K562 (cell line): ENCODE measurements around the gene MED12. TPM values are rescaled to one million over a fixed set of nuclear protein-coding genes. Genes with fewer than 3 reads are reported as not detected.

Experiments
- ATAC-seq: fragments of 200-7000 bp; cut with Tn5 transposase; 3 replicates; pipeline ENCODE4 v1.9.1; 2020; ENCODE audit warnings: moderate library complexity
- BruUV-seq: library from RNA; stranded (reverse); fragments of 400-500 nt; replicated peaks from 2 replicates; lab custom pipeline; 2021; lab: Mats Ljungman, UMichigan
- CTCF ChIA-PET: fragments of 300-600 bp; formaldehyde crosslinking; extraction: SDS; loops from one replicate; lab custom pipeline; 2021; ENCODE audit warnings: low intra/inter-chr PET ratio; lab: Yijun Ruan, JAX
- POLR2A ChIA-PET: fragments of 300-600, 350-650 bp; sonication (Branson Sonifier 250); formaldehyde crosslinking; extraction: SDS; loops from one replicate; lab custom pipeline; 2021; ENCODE audit warnings: antibody characterized with exemption, inconsistent platforms; lab: Yijun Ruan, JAX
- DNase-seq, 4 experiments: peaks; one replicate each; pipeline versions ENCODE4 v3.0.0 to v3.0.0-alpha.2; 2011 to 2018; ENCODE audit warnings: low spot score in 3 of 4, mixed read lengths in 3 of 4; ENCODE audit errors: extremely low read depth in 1 of 4
- FAIRE-seq: peaks from 2 replicates; lab custom pipeline; 2011; peaks lifted over from hg19 to GRCh38; lab: Jason Lieb, UNC
- H2AFZ ChIP-seq: 2 replicates; pipeline ENCODE4 v1.6.0; 2011; ENCODE audit warnings: low read depth, low read length, control low read depth, inconsistent platforms
- H3K27ac ChIP-seq: fragments of 200-600 bp; 3 replicates; pipeline ENCODE4 v1.8.0; 2011; ENCODE audit warnings: low read depth, mild to moderate bottlenecking, control low read depth, inconsistent platforms, low read length, moderate library complexity, mixed read lengths; ENCODE audit errors: extremely low read depth
- H3K27me3 ChIP-seq, 2 experiments: fragments of 300-600 bp in 1 of 2; 2 replicates in 1 of 2; 3 replicates in 1 of 2; pipeline versions ENCODE4 v1.6.0 to v1.8.0; 2011; ENCODE audit warnings: inconsistent platforms in 2 of 2, low read length in 2 of 2, mild to moderate bottlenecking in 1 of 2, mixed read lengths in 1 of 2, moderate library complexity in 1 of 2; ENCODE audit not compliant: control insufficient read depth in 2 of 2, insufficient read depth in 2 of 2
- H3K36me3 ChIP-seq: fragments of 300-600 bp; 3 replicates; pipeline ENCODE4 v1.8.0; 2011; ENCODE audit warnings: mild to moderate bottlenecking, low read length, inconsistent platforms; ENCODE audit not compliant: control insufficient read depth, insufficient read depth
- H3K4me1 ChIP-seq, 2 experiments: fragments of 200-600 bp in 1 of 2; replicated peaks in 1 of 2; 2 replicates in 1 of 2; 3 replicates in 1 of 2; pipeline versions ENCODE4 v1.5.1 to v1.8.0; 2011; ENCODE audit warnings: inconsistent platforms in 2 of 2, low read length in 2 of 2, mild to moderate bottlenecking in 1 of 2, mixed read lengths in 1 of 2, moderate library complexity in 1 of 2; ENCODE audit not compliant: control insufficient read depth in 2 of 2, insufficient read depth in 2 of 2
- H3K4me2 ChIP-seq: 2 replicates; pipeline ENCODE4 v1.6.1; 2011; ENCODE audit warnings: low read length, control low read depth, inconsistent platforms, mixed read lengths; ENCODE audit not compliant: insufficient read depth
- H3K4me3 ChIP-seq: fragments of 200-600 bp; sonication (generic), shearing (Covaris generic); 2 replicates; pipeline ENCODE4 v1.5.1; 2016; ENCODE audit warnings: control low read depth, inconsistent platforms
- H3K79me2 ChIP-seq: fragments of 200-600 bp; 3 replicates; pipeline ENCODE4 v1.8.0; 2011; ENCODE audit warnings: low read length, inconsistent platforms; ENCODE audit not compliant: control insufficient read depth, insufficient read depth
- H3K9ac ChIP-seq, 2 experiments: 2 replicates each; pipeline versions ENCODE4 v1.6.0 to v1.6.1; 2011; ENCODE audit warnings: low read depth in 2 of 2, low read length in 2 of 2, control low read depth in 1 of 2, inconsistent platforms in 1 of 2, mild to moderate bottlenecking in 1 of 2, mixed read lengths in 1 of 2; ENCODE audit not compliant: insufficient read depth in 1 of 2
- H3K9me1 ChIP-seq: one replicate; pipeline ENCODE4 v1.6.0; 2011; ENCODE audit warnings: inconsistent platforms, mild to moderate bottlenecking, low read length, moderate library complexity; ENCODE audit not compliant: control insufficient read depth, insufficient read depth
- H3K9me3 ChIP-seq: replicated peaks from 2 replicates; pipeline ENCODE4 v1.5.1; 2011; ENCODE audit warnings: low read depth, low read length, inconsistent platforms; ENCODE audit not compliant: control insufficient read depth, insufficient read depth
- H4K20me1 ChIP-seq: replicated peaks from 2 replicates; pipeline ENCODE4 v1.6.1; 2011; ENCODE audit warnings: low read length, inconsistent platforms, mixed read lengths; ENCODE audit not compliant: control insufficient read depth, insufficient read depth
- CBFA2T3 ChIP-seq: fragments of 450-650 bp; IDR thresholded peaks from 2 replicates; pipeline ENCODE4 v1.6.1; 2017
- CGGBP1 ChIP-seq: fragments of 250-450 bp; sonication (Bioruptor Pico); IDR thresholded peaks from 2 replicates; pipeline ENCODE4 v1.9.0; 2021; ENCODE audit warnings: mild to moderate bottlenecking
- FOXP1 ChIP-seq: sonication (generic); formaldehyde crosslinking; IDR thresholded peaks from 2 replicates; pipeline ENCODE4 v1.8.0; 2022; ENCODE audit warnings: mild to moderate bottlenecking, missing genetic modification reagents
- HDAC6 ChIP-seq: IDR thresholded peaks from 2 replicates; pipeline ENCODE4 v1.6.1; 2012; ENCODE audit warnings: low read depth, mild to moderate bottlenecking, control low read depth, inconsistent platforms, low read length, moderate library complexity
- ILF3 ChIP-seq: fragments of 450-650 bp; IDR thresholded peaks from 2 replicates; pipeline ENCODE4 v1.6.1; 2018; ENCODE audit warnings: antibody characterized with exemption, mild to moderate bottlenecking, moderate library complexity, borderline replicate concordance
- MEF2A ChIP-seq: IDR thresholded peaks from 2 replicates; pipeline ENCODE4 v1.6.1; 2011; ENCODE audit warnings: low read depth, mild to moderate bottlenecking, low read length, moderate library complexity; ENCODE audit not compliant: control insufficient read depth
- MEF2D ChIP-seq: conservative IDR thresholded peaks from 2 replicates; pipeline ENCODE4 v1.6.1; 2016; ENCODE audit warnings: low read depth, missing genetic modification characterization, missing compliant biosample characterization
- NR2C1 ChIP-seq, 2 experiments: fragments of 450-650 bp; IDR thresholded peaks; 2 replicates each; pipeline ENCODE4 v1.6.1; 2017; ENCODE audit warnings: mild to moderate bottlenecking in 2 of 2, antibody characterized with exemption in 1 of 2, inconsistent platforms in 1 of 2, missing compliant biosample characterization in 1 of 2, missing genetic modification characterization in 1 of 2
- NR2C2 ChIP-seq, 2 experiments: fragments of 200-800 bp in 1 of 2; sonication (Bioruptor generic) in 1 of 2; sonication (generic) in 1 of 2; formaldehyde crosslinking in 1 of 2; IDR thresholded peaks; 2 replicates each; pipeline versions ENCODE4 v1.6.1 to v1.8.0; 2016 to 2022; ENCODE audit warnings: mild to moderate bottlenecking in 1 of 2, missing compliant biosample characterization in 1 of 2, missing genetic modification characterization in 1 of 2, missing genetic modification reagents in 1 of 2
- PCBP1 ChIP-seq: fragments of 200-400 bp; formaldehyde crosslinking; IDR thresholded peaks from 2 replicates; pipeline ENCODE4 v1.6.1; 2018; ENCODE audit warnings: mild to moderate bottlenecking, low read depth, low read length; ENCODE audit not compliant: poor library complexity, severe bottlenecking
- RCOR1 ChIP-seq, 2 experiments: IDR thresholded peaks; 2 replicates each; pipeline ENCODE4 v1.6.1; 2012; ENCODE audit warnings: low read depth in 2 of 2, low read length in 2 of 2, borderline replicate concordance in 1 of 2, improper control_type of control experiment in 1 of 2
- ZNF57 ChIP-seq: fragments of 450-650 bp; formaldehyde crosslinking; IDR thresholded peaks from 2 replicates; pipeline ENCODE4 v1.4.0; 2020; ENCODE audit warnings: mild to moderate bottlenecking, moderate library complexity
- WGBS: fragments of 100-300 bp; shearing (Covaris generic); methylation state at CpG from one replicate; pipeline ENCODE4 v1.1.6; 2016; ENCODE audit warnings: low coverage, mixed read lengths; ENCODE audit not compliant: insufficient coverage; ENCODE audit errors: missing lambda C conversion rate; 5-methylcytosine and 5-hydroxymethylcytosine counted together
- in situ Hi-C: fragments of 300-500 bp; cut with MboI; formaldehyde crosslinking; loops from 4 replicates; pipeline ENCODE4 v1.15.0; 2018; ENCODE audit warnings: inconsistent platforms, mixed read lengths
- intact Hi-C: fragments of 100-400 bp; cut with micrococcal nuclease; formaldehyde crosslinking; loops from 2 replicates; pipeline ENCODE4 v1.14.2; 2022
- polyA plus RNA-seq, 8 experiments: library from polyadenylated mRNA; depleted of rRNA in 4 of 8; stranded (reverse) in 5 of 8; unstranded in 3 of 8; fragments of >200 nt; fragmentation: Nextera tagmentation in 2 of 8; fragmentation: Illumina TruSeq in 1 of 8; extraction: Ambion mirVana in 2 of 8; extraction: Trizol in 1 of 8; gene quantifications; 2 replicates each; pipeline versions ENCODE4 v1.2.1 to v1.2.3, GENCODE V29; 2011 to 2014; ENCODE audit warnings: inconsistent platforms in 1 of 8, missing spikeins in 1 of 8
- total RNA-seq, 7 experiments: library from RNA; depleted of rRNA in 6 of 7; stranded (reverse); fragments of >200 nt in 6 of 7; fragmentation: Illumina TruSeq in 2 of 7; extraction: Trizol in 2 of 7; gene quantifications; 2 replicates each; pipeline versions ENCODE4 v1.2.1 to v1.2.3, GENCODE V29; 2011 to 2021; ENCODE audit warnings: low replicate concordance in 1 of 7
- TF ChIP-seq, protein P1 (sequence below): fragments of 250-450 bp; sonication (Bioruptor Pico); IDR thresholded peaks from 2 replicates; pipeline ENCODE4 v1.5.1; 2021; ENCODE audit warnings: mild to moderate bottlenecking
- TF ChIP-seq, protein P2 (sequence below): sonication (generic); formaldehyde crosslinking; IDR thresholded peaks from 2 replicates; pipeline ENCODE4 v1.8.0; 2022; ENCODE audit warnings: missing genetic modification reagents, mild to moderate bottlenecking, borderline replicate concordance
- TF ChIP-seq, protein P3 (sequence below): sonication (generic); formaldehyde crosslinking; IDR thresholded peaks from 2 replicates; pipeline ENCODE4 v1.8.1; 2023; ENCODE audit warnings: mild to moderate bottlenecking, missing genetic modification reagents

The MED12 gene
- total and polyA plus RNA-seq, 9 of the 15 experiments (the other 6 are each of a cell fraction or from before 2014, with no cell fraction given): 1.6 to 49.7 (median 8.6) TPM

DNA sequence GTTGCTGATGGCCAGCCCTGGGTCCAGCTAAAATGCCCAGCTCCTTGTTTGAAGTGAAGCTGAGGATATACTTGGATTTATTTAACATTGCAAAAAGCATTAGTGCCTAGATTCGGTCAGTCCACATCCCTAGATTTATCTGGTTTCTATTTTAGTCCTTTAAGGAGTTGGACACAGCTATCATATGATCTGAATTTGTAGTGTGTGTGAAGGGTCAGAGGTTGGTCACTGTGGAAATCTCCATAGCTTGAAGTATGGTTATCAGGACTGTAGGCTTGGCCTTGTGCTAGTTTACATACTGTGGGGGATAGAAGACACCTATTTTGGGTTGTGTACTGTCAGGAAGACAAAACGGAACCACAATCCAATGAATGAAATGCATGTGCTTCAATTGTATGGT is 55.0 kb downstream of the MED12 start:
- Histone ChIP-seq H3K79me2 (no peaks in the 10 kb centered on the region), H3K9ac (peak overlapping the region in 1 of 2 experiments; percentile 48; a peak in 1 of 4 replicates), H3K27ac (no peak overlapping the region), H3K4me1 (peaks cover 23 to 25% of the 10 kb centered on the region in 2 experiments; a peak in 4 of 5 replicates), H3K9me3 (no peaks in the 10 kb centered on the region), H3K36me3 (no peaks in the 10 kb centered on the region; the same call in 2 of the 3 replicates), H3K9me1 (no peaks in the 10 kb centered on the region), H4K20me1 (no peaks in the 10 kb centered on the region), H3K4me3 (no peak overlapping the region), H2AFZ (no peak overlapping the region), H3K4me2 (no peak overlapping the region), H3K27me3 (no peaks in the 10 kb centered on the region)
- intact Hi-C loops (no loop called here), in situ Hi-C loops (loop anchor here (10.0 kb wide), 1 partner anchor 409 kb away; no protein-coding TSS in a partner anchor)
- peak in 2 of 4 experiments; percentile 11 to 39 for DNase-seq
- POLR2A ChIA-PET: interaction anchor here (1.6 kb wide), 1 partner anchor 9 kb away, joined by 5 read pairs; no protein-coding TSS in a partner anchor
- CTCF ChIA-PET: no interaction called here
- ATAC-seq: peak; percentile 12; the same call in 1 of the 3 replicates
- FAIRE-seq: no peak
- BruUV-seq: no TSS peak
- WGBS: 0% methylated on average over 2 of the region's 2 CpGs
- TF ChIP-seq MEF2A (peak; percentile 47; the same call in 1 of the 2 replicates), PCBP1 (no peak), NR2C1 (IDR thresholded peaks at IDR 0.05) (no peak), NR2C1 (tag; IDR thresholded peaks at IDR 0.05) (peak; percentile 65; the same call in 1 of the 2 replicates), NR2C2 (CRISPR knock-in tag; IDR thresholded peaks at IDR 0.05) (no peak), NR2C2 (tag; IDR thresholded peaks at IDR 0.05) (peak; percentile 53; the same call in 1 of the 2 replicates), ILF3 (no peak), HDAC6 (no peak), CBFA2T3 (peak; percentile 37; the same call in 1 of the 2 replicates), MEF2D (tag) (peak; percentile 92), CGGBP1 (CRISPR knock-in tag) (no peak), ZNF57 (CRISPR knock-in tag) (no peak), RCOR1 (IDR thresholded peaks at IDR 0.05; ENCODE audit: borderline replicate concordance in 1 of 2, low read depth in 2 of 2, low read length in 2 of 2) (peak in 1 of 2 experiments; percentile 55; a peak in 1 of 4 replicates), FOXP1 (no peak)
- TF ChIP-seq, protein P1, sequence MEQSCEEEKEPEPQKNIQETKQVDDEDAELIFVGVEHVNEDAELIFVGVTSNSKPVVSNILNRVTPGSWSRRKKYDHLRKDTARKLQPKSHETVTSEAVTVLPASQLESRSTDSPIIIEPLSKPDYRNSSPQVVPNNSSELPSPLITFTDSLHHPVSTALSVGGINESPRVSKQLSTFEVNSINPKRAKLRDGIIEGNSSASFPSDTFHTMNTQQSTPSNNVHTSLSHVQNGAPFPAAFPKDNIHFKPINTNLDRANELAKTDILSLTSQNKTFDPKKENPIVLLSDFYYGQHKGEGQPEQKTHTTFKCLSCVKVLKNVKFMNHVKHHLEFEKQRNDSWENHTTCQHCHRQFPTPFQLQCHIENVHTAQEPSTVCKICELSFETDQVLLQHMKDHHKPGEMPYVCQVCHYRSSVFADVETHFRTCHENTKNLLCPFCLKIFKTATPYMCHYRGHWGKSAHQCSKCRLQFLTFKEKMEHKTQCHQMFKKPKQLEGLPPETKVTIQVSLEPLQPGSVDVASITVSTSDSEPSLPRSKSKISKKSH: no peak
- TF ChIP-seq, protein P2, sequence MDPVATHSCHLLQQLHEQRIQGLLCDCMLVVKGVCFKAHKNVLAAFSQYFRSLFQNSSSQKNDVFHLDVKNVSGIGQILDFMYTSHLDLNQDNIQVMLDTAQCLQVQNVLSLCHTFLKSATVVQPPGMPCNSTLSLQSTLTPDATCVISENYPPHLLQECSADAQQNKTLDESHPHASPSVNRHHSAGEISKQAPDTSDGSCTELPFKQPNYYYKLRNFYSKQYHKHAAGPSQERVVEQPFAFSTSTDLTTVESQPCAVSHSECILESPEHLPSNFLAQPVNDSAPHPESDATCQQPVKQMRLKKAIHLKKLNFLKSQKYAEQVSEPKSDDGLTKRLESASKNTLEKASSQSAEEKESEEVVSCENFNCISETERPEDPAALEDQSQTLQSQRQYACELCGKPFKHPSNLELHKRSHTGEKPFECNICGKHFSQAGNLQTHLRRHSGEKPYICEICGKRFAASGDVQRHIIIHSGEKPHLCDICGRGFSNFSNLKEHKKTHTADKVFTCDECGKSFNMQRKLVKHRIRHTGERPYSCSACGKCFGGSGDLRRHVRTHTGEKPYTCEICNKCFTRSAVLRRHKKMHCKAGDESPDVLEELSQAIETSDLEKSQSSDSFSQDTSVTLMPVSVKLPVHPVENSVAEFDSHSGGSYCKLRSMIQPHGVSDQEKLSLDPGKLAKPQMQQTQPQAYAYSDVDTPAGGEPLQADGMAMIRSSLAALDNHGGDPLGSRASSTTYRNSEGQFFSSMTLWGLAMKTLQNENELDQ (CRISPR knock-in tag): no peak
- TF ChIP-seq, protein P3, sequence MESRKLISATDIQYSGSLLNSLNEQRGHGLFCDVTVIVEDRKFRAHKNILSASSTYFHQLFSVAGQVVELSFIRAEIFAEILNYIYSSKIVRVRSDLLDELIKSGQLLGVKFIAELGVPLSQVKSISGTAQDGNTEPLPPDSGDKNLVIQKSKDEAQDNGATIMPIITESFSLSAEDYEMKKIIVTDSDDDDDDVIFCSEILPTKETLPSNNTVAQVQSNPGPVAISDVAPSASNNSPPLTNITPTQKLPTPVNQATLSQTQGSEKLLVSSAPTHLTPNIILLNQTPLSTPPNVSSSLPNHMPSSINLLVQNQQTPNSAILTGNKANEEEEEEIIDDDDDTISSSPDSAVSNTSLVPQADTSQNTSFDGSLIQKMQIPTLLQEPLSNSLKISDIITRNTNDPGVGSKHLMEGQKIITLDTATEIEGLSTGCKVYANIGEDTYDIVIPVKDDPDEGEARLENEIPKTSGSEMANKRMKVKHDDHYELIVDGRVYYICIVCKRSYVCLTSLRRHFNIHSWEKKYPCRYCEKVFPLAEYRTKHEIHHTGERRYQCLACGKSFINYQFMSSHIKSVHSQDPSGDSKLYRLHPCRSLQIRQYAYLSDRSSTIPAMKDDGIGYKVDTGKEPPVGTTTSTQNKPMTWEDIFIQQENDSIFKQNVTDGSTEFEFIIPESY (CRISPR knock-in tag): no peak
